Progenitor cell of endocrine pancreas (in vitro differentiated cells): ENCODE results near the gene OBSCN. TPM values are rescaled to one million over a fixed set of nuclear protein-coding genes. Genes with fewer than 3 reads are reported as not detected.

Experiments used
- DNase-seq: peaks from one replicate; pipeline ENCODE4 v3.0.0; 2021; ENCODE audit warnings: low spot score; ENCODE audit not compliant: unreplicated experiment
- H3K27ac Mint-ChIP-seq: 2 replicates; pipeline ENCODE4 v1.8.0; 2021; ENCODE audit warnings: mild to moderate bottlenecking, moderate library complexity, mixed read lengths
- H3K27me3 Mint-ChIP-seq: 2 replicates; pipeline ENCODE4 v1.8.0; 2021; ENCODE audit warnings: mixed read lengths
- H3K36me3 Mint-ChIP-seq: 2 replicates; pipeline ENCODE4 v1.8.0; 2022; ENCODE audit warnings: mixed read lengths; ENCODE audit not compliant: insufficient read depth
- H3K4me1 Mint-ChIP-seq: 2 replicates; pipeline ENCODE4 v1.8.0; 2021; ENCODE audit warnings: low read depth, mixed read lengths
- H3K4me3 Mint-ChIP-seq: 2 replicates; pipeline ENCODE4 v1.8.0; 2021; ENCODE audit warnings: low read depth, mild to moderate bottlenecking, moderate library complexity, mixed read lengths
- H3K9me3 Mint-ChIP-seq: 2 replicates; pipeline ENCODE4 v1.8.0; 2021; ENCODE audit warnings: low read depth, mixed read lengths
- CTCF ChIP-seq: fragments of 200-600 bp; sonication (generic); IDR thresholded peaks from one replicate; pipeline ENCODE4 v1.5.0; 2021; ENCODE audit warnings: antibody characterized with exemption, mild to moderate bottlenecking; ENCODE audit not compliant: unreplicated experiment
- total RNA-seq: library from RNA; stranded (reverse); gene quantifications from 2 replicates; pipeline ENCODE4 v1.2.1, GENCODE V29; 2021

Gene OBSCN
- total RNA-seq, 1 donor from 2014 or later, result 57.5 TPM

- no peaks in the 10 kb centered on the region for H3K27me3 Mint-ChIP-seq
- no peaks in the 10 kb centered on the region for H3K9me3 Mint-ChIP-seq
- H3K27ac Mint-ChIP-seq, result peak overlapping the region; percentile 76
- DNase-seq, result no peak
- TF ChIP-seq CTCF, result no peak
- H3K36me3 Mint-ChIP-seq, result no peaks in the 10 kb centered on the region
- peaks cover 11% of the 10 kb centered on the region for H3K4me1 Mint-ChIP-seq
- no peak overlapping the region for H3K4me3 Mint-ChIP-seq
These were observed 161.2 kb downstream of the OBSCN start for GRCh38 chr1:228368801-228369607.

DNA sequence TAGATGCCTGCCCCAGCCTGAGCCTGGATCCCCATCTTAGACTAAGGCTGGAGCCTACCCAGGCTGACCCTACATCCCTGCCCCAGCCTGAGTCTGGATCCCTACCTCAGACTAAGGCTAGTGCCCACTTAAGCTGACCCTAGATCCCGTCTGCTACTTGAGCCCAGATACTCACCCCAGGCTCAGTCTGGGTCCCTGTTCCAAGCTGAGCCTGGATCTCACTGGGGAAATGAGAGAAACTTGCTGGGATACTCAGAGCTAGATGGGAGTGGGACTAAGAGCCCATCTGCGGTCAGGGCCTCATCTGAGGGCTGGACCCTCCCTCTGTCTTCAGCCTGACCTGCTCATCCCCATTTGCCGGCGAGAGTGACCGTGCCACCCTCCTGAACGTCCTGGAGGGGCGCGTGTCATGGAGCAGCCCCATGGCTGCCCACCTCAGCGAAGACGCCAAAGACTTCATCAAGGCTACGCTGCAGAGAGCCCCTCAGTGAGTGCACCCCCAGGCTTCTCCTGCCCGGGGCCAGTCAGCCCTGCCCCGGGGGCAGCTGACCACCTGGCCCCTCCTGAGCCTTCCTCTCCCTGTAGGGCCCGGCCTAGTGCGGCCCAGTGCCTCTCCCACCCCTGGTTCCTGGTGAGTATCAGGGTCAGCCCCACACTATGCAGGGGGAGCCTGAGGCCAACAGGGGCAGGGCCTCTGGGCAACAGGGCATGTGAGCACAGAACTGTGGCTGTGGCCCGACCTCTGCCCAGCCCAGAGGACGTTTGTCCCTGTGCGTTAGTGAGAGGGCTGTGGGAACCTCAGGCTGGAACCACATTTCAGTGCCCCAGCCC, 162.0 kb downstream of the OBSCN start:
- Mint-ChIP-seq H3K4me3 (no peak overlapping the region), H3K27me3 (no peaks in the 10 kb centered on the region), H3K36me3 (no peaks in the 10 kb centered on the region), H3K4me1 (peaks cover 11% of the 10 kb centered on the region), H3K27ac (no peak overlapping the region), H3K9me3 (no peaks in the 10 kb centered on the region)
- no peak for TF ChIP-seq CTCF
- DNase-seq, result no peak

DNA sequence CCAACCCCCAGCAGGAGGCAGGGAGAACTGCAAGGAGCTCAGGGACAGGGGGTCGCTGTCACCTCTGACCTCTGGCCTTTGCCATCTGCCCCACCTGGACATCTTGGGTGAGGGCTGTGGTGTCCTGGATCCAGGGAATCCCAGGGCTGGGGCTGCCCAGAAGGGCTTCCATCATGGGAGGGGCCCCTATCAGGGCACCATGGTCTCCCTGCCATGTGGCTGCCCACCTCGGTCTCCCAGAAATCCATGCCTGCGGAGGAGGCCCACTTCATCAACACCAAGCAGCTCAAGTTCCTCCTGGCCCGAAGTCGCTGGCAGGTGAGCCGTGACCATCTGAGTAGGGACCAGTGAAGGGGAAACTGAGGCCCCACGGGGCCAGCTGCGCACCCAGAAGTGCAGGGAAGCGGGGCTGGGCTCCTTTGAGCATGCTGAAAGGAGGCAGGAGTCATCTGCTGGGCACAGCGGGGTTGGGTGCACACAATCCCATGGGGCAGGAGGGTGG, 162.6 kb downstream of the OBSCN start:
- DNase-seq, result no peak
- H3K27ac Mint-ChIP-seq, result no peak overlapping the region
- H3K4me1 Mint-ChIP-seq, result peaks cover 11% of the 10 kb centered on the region
- TF ChIP-seq CTCF, result peak; percentile 13
- H3K4me3 Mint-ChIP-seq, result no peak overlapping the region
- H3K9me3 Mint-ChIP-seq, result no peaks in the 10 kb centered on the region
- no peaks in the 10 kb centered on the region for H3K27me3 Mint-ChIP-seq
- H3K36me3 Mint-ChIP-seq, result no peaks in the 10 kb centered on the region

GRCh38 chr1:228370941-228371740, 163.3 kb downstream of the OBSCN start:
- peaks cover 11% of the 10 kb centered on the region for H3K4me1 Mint-ChIP-seq
- DNase-seq, result no peak
- TF ChIP-seq CTCF, result no peak
- no peak overlapping the region for H3K4me3 Mint-ChIP-seq
- H3K9me3 Mint-ChIP-seq, result no peaks in the 10 kb centered on the region
- no peaks in the 10 kb centered on the region for H3K36me3 Mint-ChIP-seq
- H3K27me3 Mint-ChIP-seq, result no peaks in the 10 kb centered on the region
- H3K27ac Mint-ChIP-seq, result no peak overlapping the region
